ENCODE data around the gene CHST2. TPM values are rescaled to one million over a fixed set of nuclear protein-coding genes. Genes with fewer than 3 reads are reported as not detected.

CHST2 gene
- total and polyA plus RNA-seq, 9 donors: 1.2 to 8.0 (median 5.6) TPM

GRCh38 chr3:143098032-143098764 is 21.4 kb upstream of the CHST2 start:
- intact Hi-C loops (cut with DNase I): no loop called here

GRCh38 chr3:143099210-143099609 is 20.4 kb upstream of the CHST2 start:
- Histone ChIP-seq H3K27me3 (no peaks in the 10 kb centered on the region), H3K9me3 (peaks cover 0 to 3% of the 10 kb centered on the region in 2 donors), H3K27ac (no peak overlapping the region), H3K4me1 (ENCODE audit: insufficient read depth) (no peaks in the 10 kb centered on the region), H3K36me3 (no peaks in the 10 kb centered on the region), H3K4me3 (no peak overlapping the region)
- intact Hi-C loops (cut with DNase I): no loop called here
- no peak for DNase-seq
- WGBS, 3 donors: 51 to 59% (median 56%) methylated on average over 3 of the region's 3 CpGs
- TF ChIP-seq POLR2A (IDR thresholded peaks at IDR 0.05) (no peak), EP300 (IDR thresholded peaks at IDR 0.05) (no peak), CTCF (IDR thresholded peaks at IDR 0.05) (no peak)

More at GRCh38 chr3:143098032-143098764, 21.4 kb upstream of the CHST2 start:
- Histone ChIP-seq H3K27ac (no peak overlapping the region), H3K4me1 (ENCODE audit: insufficient read depth) (no peaks in the 10 kb centered on the region), H3K36me3 (no peaks in the 10 kb centered on the region), H3K4me3 (no peak overlapping the region), H3K27me3 (no peaks in the 10 kb centered on the region), H3K9me3 (no peaks in the 10 kb centered on the region)
- 85 to 88% (median 87%) methylated on average over 5 of the region's 5 CpGs for WGBS, 3 donors
- DNase-seq: no peak
- no peak for TF ChIP-seq POLR2A (IDR thresholded peaks at IDR 0.05)
- TF ChIP-seq EP300 (IDR thresholded peaks at IDR 0.05): no peak
- TF ChIP-seq CTCF (IDR thresholded peaks at IDR 0.05): no peak

GRCh38 chr3:143099690-143100089 is 19.9 kb upstream of the CHST2 start:
- Histone ChIP-seq H3K9me3 (peaks cover 0 to 3% of the 10 kb centered on the region in 2 donors), H3K4me1 (ENCODE audit: insufficient read depth) (no peaks in the 10 kb centered on the region), H3K36me3 (no peaks in the 10 kb centered on the region), H3K4me3 (no peak overlapping the region), H3K27me3 (no peaks in the 10 kb centered on the region), H3K27ac (no peak overlapping the region)
- intact Hi-C loops (cut with DNase I): no loop called here
- DNase-seq: no peak
- TF ChIP-seq EP300 (IDR thresholded peaks at IDR 0.05) (no peak), CTCF (IDR thresholded peaks at IDR 0.05) (no peak), POLR2A (IDR thresholded peaks at IDR 0.05) (no peak)
- 45 to 62% (median 53%) methylated on average over 2 of the region's 2 CpGs for WGBS, 3 donors

GRCh38 chr3:143100451-143100850 is 19.1 kb upstream of the CHST2 start:
- 83 to 88% (median 87%) methylated on average over 6 of the region's 6 CpGs for WGBS, 3 donors
- H3K27me3 ChIP-seq: no peaks in the 10 kb centered on the region

More at GRCh38 chr3:143100451-143100850, 19.1 kb upstream of the CHST2 start:
- Histone ChIP-seq H3K27ac (no peak overlapping the region), H3K4me3 (no peak overlapping the region), H3K36me3 (no peaks in the 10 kb centered on the region), H3K4me1 (ENCODE audit: insufficient read depth) (no peaks in the 10 kb centered on the region), H3K9me3 (peaks cover 0 to 6% of the 10 kb centered on the region in 2 donors)
- intact Hi-C loops (cut with DNase I): no loop called here
- no peak for TF ChIP-seq EP300 (IDR thresholded peaks at IDR 0.05)
- no peak for TF ChIP-seq POLR2A (IDR thresholded peaks at IDR 0.05)
- TF ChIP-seq CTCF (IDR thresholded peaks at IDR 0.05): no peak
- no peak for DNase-seq

Measured in ovary (tissue), 9 donors.